Neuronal stem cell (in vitro differentiated cells): ENCODE measurements around the gene IRF3.

Experiments
- DNase-seq: peaks from one replicate; pipeline ENCODE4 v3.0.0-alpha.2; 2013; ENCODE audit warnings: low spot score
- H2AFZ ChIP-seq: one replicate; pipeline ENCODE4 v1.6.1; 2013; ENCODE audit warnings: mild to moderate bottlenecking, low read length, inconsistent platforms
- H2AK5ac ChIP-seq: 2 replicates; pipeline ENCODE4 v1.6.1; 2013; ENCODE audit warnings: low read depth, mild to moderate bottlenecking, inconsistent platforms, low read length, moderate library complexity, mixed read lengths
- H2BK120ac ChIP-seq: 2 replicates; pipeline ENCODE4 v1.6.1; 2013; ENCODE audit warnings: low read depth, mild to moderate bottlenecking, inconsistent platforms, low read length, moderate library complexity, mixed read lengths
- H2BK12ac ChIP-seq: one replicate; pipeline ENCODE4 v1.6.1; 2013; ENCODE audit warnings: low read length, inconsistent platforms
- H2BK15ac ChIP-seq: 2 replicates; pipeline ENCODE4 v1.6.1; 2013; ENCODE audit warnings: mild to moderate bottlenecking, low read length, inconsistent platforms, mixed read lengths
- H2BK5ac ChIP-seq: one replicate; pipeline ENCODE4 v1.6.1; 2013; ENCODE audit warnings: inconsistent platforms, mild to moderate bottlenecking, low read length, moderate library complexity
- H3K14ac ChIP-seq: one replicate; pipeline ENCODE4 v1.6.1; 2013; ENCODE audit warnings: low read length, inconsistent platforms
- H3K18ac ChIP-seq: 2 replicates; pipeline ENCODE4 v1.6.1; 2013; ENCODE audit warnings: low read length, inconsistent platforms
- H3K23ac ChIP-seq: 2 replicates; pipeline ENCODE4 v1.6.1; 2013; ENCODE audit warnings: low read depth, mild to moderate bottlenecking, mixed read lengths, low read length, inconsistent platforms; ENCODE audit not compliant: poor library complexity
- H3K27ac ChIP-seq: replicated peaks from 3 replicates; pipeline ENCODE4 v1.5.1; 2013; ENCODE audit warnings: low read length, inconsistent platforms
- H3K27me3 ChIP-seq, 3 experiments: 2 replicates each; pipeline ENCODE4 v1.6.1; 2013; ENCODE audit warnings: low read length in 3 of 3, mild to moderate bottlenecking in 2 of 3, inconsistent platforms in 1 of 3, low read depth in 1 of 3, mixed read lengths in 1 of 3, moderate library complexity in 1 of 3; ENCODE audit not compliant: control insufficient read depth in 3 of 3, insufficient read depth in 3 of 3
- H3K36me3 ChIP-seq, 2 donors: replicated peaks in 1 of 2; 2 replicates each; pipeline ENCODE4 v1.6.1; 2013; ENCODE audit warnings: low read length in 2 of 2; ENCODE audit not compliant: control insufficient read depth in 2 of 2, insufficient read depth in 2 of 2
- H3K4ac ChIP-seq: 2 replicates; pipeline ENCODE4 v1.6.1; 2013; ENCODE audit warnings: inconsistent platforms, mild to moderate bottlenecking, low read length, moderate library complexity
- H3K4me1 ChIP-seq, 2 donors: 1 replicate in 1 of 2; 2 replicates in 1 of 2; pipeline ENCODE4 v1.6.1; 2013; ENCODE audit warnings: low read length in 2 of 2, low read depth in 1 of 2; ENCODE audit not compliant: control insufficient read depth in 2 of 2, insufficient read depth in 1 of 2
- H3K4me2 ChIP-seq: one replicate; pipeline ENCODE4 v1.6.1; 2013; ENCODE audit warnings: mild to moderate bottlenecking, low read length, inconsistent platforms; ENCODE audit not compliant: insufficient read depth, poor library complexity, severe bottlenecking
- H3K4me3 ChIP-seq, 2 donors: 2 replicates each; pipeline ENCODE4 v1.5.1; 2013; ENCODE audit warnings: low read length in 2 of 2, mild to moderate bottlenecking in 2 of 2, inconsistent platforms in 1 of 2, moderate library complexity in 1 of 2
- H3K79me1 ChIP-seq: one replicate; pipeline ENCODE4 v1.6.1; 2013; ENCODE audit warnings: low read depth, mild to moderate bottlenecking, inconsistent platforms, low read length, moderate library complexity
- H3K9ac ChIP-seq: one replicate; pipeline ENCODE4 v1.6.1; 2013; ENCODE audit warnings: mild to moderate bottlenecking, low read depth, low read length, inconsistent platforms; ENCODE audit not compliant: poor library complexity
- H3K9me3 ChIP-seq, 2 donors: replicated peaks in 1 of 2; 2 replicates each; pipeline versions ENCODE3 to v1.6.1; 2013; ENCODE audit warnings: low read length in 2 of 2, mild to moderate bottlenecking in 2 of 2, inconsistent platforms in 1 of 2, low read depth in 1 of 2, mixed read lengths in 1 of 2, moderate library complexity in 1 of 2; ENCODE audit not compliant: control insufficient read depth in 2 of 2, insufficient read depth in 1 of 2
- H4K8ac ChIP-seq: one replicate; pipeline ENCODE4 v1.6.1; 2013; ENCODE audit warnings: low read depth, mild to moderate bottlenecking, inconsistent platforms, low read length, moderate library complexity
- H4K91ac ChIP-seq: one replicate; pipeline ENCODE4 v1.6.1; 2013; ENCODE audit warnings: low read length, low read depth, mild to moderate bottlenecking, inconsistent platforms; ENCODE audit not compliant: poor library complexity
- WGBS, 2 donors: extraction: QIAGEN DNeasy Blood & Tissue Kit; methylation state at CpG; one replicate each; pipeline ENCODE4 v1.1.7; 2013; ENCODE audit warnings: missing lambda C conversion rate in 2 of 2, mixed read lengths in 1 of 2; ENCODE audit not compliant: insufficient read length in 2 of 2, insufficient replicate concordance in 1 of 2; ENCODE audit errors: extremely low coverage in 2 of 2; 5-methylcytosine and 5-hydroxymethylcytosine counted together

Gene IRF3

GRCh38 chr19:49676784-49677230 lies 11.2 kb upstream of the IRF3 start:
- WGBS, 2 donors: no CpG with 5 or more reads among the region's 34 CpGs
- Histone ChIP-seq H3K18ac (peak overlapping the region; percentile 100), H2BK12ac (no peak overlapping the region), H3K79me1 (peaks cover 10% of the 10 kb centered on the region), H4K8ac (no peak overlapping the region), H3K4ac (no peak overlapping the region), H2AK5ac (peak overlapping the region; percentile 100), H3K4me2 (no peak overlapping the region), H2BK15ac (no peak overlapping the region), H3K9me3 (no peaks in the 10 kb centered on the region), H3K14ac (no peak overlapping the region), H3K4me3 (peak overlapping the region; percentile 98 to 99), H3K9ac (peak overlapping the region; percentile 97), H3K27me3 (no peaks in the 10 kb centered on the region), H3K27ac (peak overlapping the region; percentile 97), H2BK5ac (peak overlapping the region; percentile 99), H2AFZ (peak overlapping the region; percentile 81), H3K23ac (peak overlapping the region; percentile 99), H3K4me1 (peaks cover 17 to 25% of the 10 kb centered on the region in 2 donors), H2BK120ac (peak overlapping the region; percentile 87), H4K91ac (peak overlapping the region; percentile 94), H3K36me3 (peaks cover 9 to 30% of the 10 kb centered on the region in 2 donors)
- DNase-seq: peak; percentile 100

DNA sequence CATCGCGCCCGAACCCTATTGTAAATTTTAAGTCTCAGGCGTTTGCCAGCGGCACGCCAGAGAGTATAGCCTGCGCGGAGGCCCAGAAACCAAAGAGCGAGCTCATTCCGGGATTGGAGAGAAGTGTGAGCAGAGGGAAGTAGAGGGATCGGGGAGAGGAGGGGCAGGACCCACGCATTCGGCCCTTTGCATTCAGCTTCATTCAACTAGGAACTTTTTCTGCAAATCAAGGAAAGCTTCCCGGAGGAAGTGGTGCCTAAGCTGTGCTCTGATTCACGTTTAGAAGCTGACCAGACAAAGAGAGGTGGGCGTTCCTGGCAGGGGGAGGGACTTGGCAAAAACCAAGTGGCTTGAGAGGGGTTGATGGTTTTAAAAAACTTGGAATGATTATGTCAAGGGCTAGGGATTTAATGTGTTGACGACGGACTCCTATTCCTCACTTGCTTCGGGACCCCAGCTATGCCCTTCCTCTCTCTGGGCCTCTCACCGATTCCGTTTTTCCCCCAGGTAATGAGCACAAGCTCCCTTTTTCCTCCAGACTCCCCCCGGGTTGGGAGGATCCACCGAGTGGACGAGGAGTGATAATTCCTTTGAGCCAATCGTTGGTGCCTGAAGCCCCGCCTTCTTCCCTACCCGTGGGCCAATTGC lies 10.6 kb upstream of the IRF3 start:
- Histone ChIP-seq H2AFZ (peak overlapping the region; percentile 90), H3K23ac (peak overlapping the region; percentile 66), H2BK5ac (no peak overlapping the region), H2BK15ac (no peak overlapping the region), H3K9ac (peak overlapping the region; percentile 78), H3K4me1 (peaks cover 17 to 26% of the 10 kb centered on the region in 2 donors), H2AK5ac (peak overlapping the region; percentile 92), H3K27me3 (no peaks in the 10 kb centered on the region), H3K4ac (no peak overlapping the region), H3K27ac (peak overlapping the region; percentile 98), H3K18ac (peak overlapping the region; percentile 92), H2BK120ac (no peak overlapping the region), H3K4me2 (peak overlapping the region; percentile 47), H3K79me1 (peaks cover 6% of the 10 kb centered on the region), H3K4me3 (peak overlapping the region; percentile 47 to 76), H3K9me3 (no peaks in the 10 kb centered on the region), H2BK12ac (no peak overlapping the region), H3K36me3 (peaks cover 10 to 28% of the 10 kb centered on the region in 2 donors), H4K91ac (peak overlapping the region; percentile 44), H4K8ac (no peak overlapping the region), H3K14ac (no peak overlapping the region)
- WGBS, 2 donors: no CpG with 5 or more reads among the region's 27 CpGs
- DNase-seq: peak; percentile 96

- peaks cover 0 to 6% of the 10 kb centered on the region in 2 donors for H3K4me1 ChIP-seq
- no peak overlapping the region for H3K14ac ChIP-seq
- peak overlapping the region in 1 of 2 donors; percentile 30 for H3K4me3 ChIP-seq
- peak overlapping the region; percentile 84 for H3K9ac ChIP-seq
- H4K8ac ChIP-seq: no peak overlapping the region
- H3K4ac ChIP-seq: no peak overlapping the region
- peaks cover 3% of the 10 kb centered on the region for H3K79me1 ChIP-seq
- no CpG with 5 or more reads among the region's 28 CpGs for WGBS, 2 donors
- H3K23ac ChIP-seq: no peak overlapping the region
- H3K27me3 ChIP-seq: no peaks in the 10 kb centered on the region
- H2AK5ac ChIP-seq: no peak overlapping the region
- peaks cover 14 to 38% of the 10 kb centered on the region in 2 donors for H3K36me3 ChIP-seq
- no peak for DNase-seq
- peak overlapping the region; percentile 52 for H3K27ac ChIP-seq
- no peak overlapping the region for H2BK12ac ChIP-seq
- peak overlapping the region; percentile 88 for H2AFZ ChIP-seq
- H3K9me3 ChIP-seq: no peaks in the 10 kb centered on the region
- H3K18ac ChIP-seq: peak overlapping the region; percentile 50
- H3K4me2 ChIP-seq: peak overlapping the region; percentile 53
- no peak overlapping the region for H2BK15ac ChIP-seq
- H2BK5ac ChIP-seq: no peak overlapping the region
- H2BK120ac ChIP-seq: no peak overlapping the region
- no peak overlapping the region for H4K91ac ChIP-seq
Observed at GRCh38 chr19:49672131-49672919, 6.7 kb upstream of the IRF3 start.

DNA sequence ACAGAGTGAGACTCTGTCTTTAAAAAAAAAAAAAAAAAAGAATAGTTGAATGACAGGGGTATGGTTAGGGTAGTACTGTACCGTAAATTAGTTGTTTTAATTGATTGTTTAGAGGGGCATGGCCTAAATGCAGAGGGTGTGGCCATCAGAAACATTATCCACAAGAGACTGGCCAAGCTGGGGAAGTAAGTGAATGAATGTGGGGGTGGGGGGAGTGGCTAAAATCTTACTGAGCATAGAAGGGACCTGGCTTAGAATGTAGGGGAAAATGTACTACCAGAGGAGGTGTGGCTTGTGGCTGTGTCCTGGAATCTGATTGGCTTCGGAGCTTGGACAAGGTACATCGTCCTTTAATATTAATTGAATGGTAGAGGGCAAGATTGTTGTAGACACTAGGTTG lies 3.9 kb upstream of the IRF3 start:
- H3K4me1 ChIP-seq: peaks cover 3 to 15% of the 10 kb centered on the region in 2 donors
- no peak overlapping the region for H3K27ac ChIP-seq
- DNase-seq: no peak
- H3K4ac ChIP-seq: no peak overlapping the region
- H3K9ac ChIP-seq: no peak overlapping the region
- no CpG with 5 or more reads among the region's 3 CpGs for WGBS, 2 donors
- H3K9me3 ChIP-seq: no peaks in the 10 kb centered on the region
- peaks cover 14 to 41% of the 10 kb centered on the region in 2 donors for H3K36me3 ChIP-seq
- H4K91ac ChIP-seq: no peak overlapping the region
- no peak overlapping the region for H3K18ac ChIP-seq
- no peak overlapping the region for H3K4me2 ChIP-seq
- H3K23ac ChIP-seq: no peak overlapping the region
- no peak overlapping the region for H2BK15ac ChIP-seq
- H3K27me3 ChIP-seq: no peaks in the 10 kb centered on the region
- peaks cover 8% of the 10 kb centered on the region for H3K79me1 ChIP-seq
- no peak overlapping the region for H3K14ac ChIP-seq
- no peak overlapping the region for H2BK5ac ChIP-seq
- H2BK12ac ChIP-seq: no peak overlapping the region
- no peak overlapping the region for H2BK120ac ChIP-seq
- H3K4me3 ChIP-seq: no peak overlapping the region
- H2AFZ ChIP-seq: no peak overlapping the region
- H2AK5ac ChIP-seq: no peak overlapping the region
- no peak overlapping the region for H4K8ac ChIP-seq
